Heart right ventricle (tissue), 16 donors: Measurements from ENCODE around the gene GAK. TPM values are rescaled to one million over a fixed set of nuclear protein-coding genes. Genes with fewer than 3 reads are reported as not detected.

ENCODE experiments used
- ATAC-seq, 8 donors: fragments of 200-7000 bp; cut with Tn5 transposase; one replicate each; pipeline ENCODE4 v1.9.1; 2020; ENCODE audit warnings: mild to moderate bottlenecking in 8 of 8, moderate library complexity in 8 of 8, moderate number of reproducible peaks in 1 of 8
- DNase-seq, 2 donors: peaks; one replicate each; pipeline ENCODE4 v3.0.0-alpha.2; 2020
- H3K27ac ChIP-seq, 10 donors: fragments of 200-600 bp; sonication (generic) in 2 of 10; one replicate each; pipeline versions ENCODE4 v1.5.0 to v1.8.0; 2020 to 2022; ENCODE audit warnings: mild to moderate bottlenecking in 3 of 10
- H3K27me3 ChIP-seq, 7 donors: fragments of 200-600 bp; one replicate each; pipeline ENCODE4 v1.8.0; 2021 to 2022; ENCODE audit warnings: mild to moderate bottlenecking in 2 of 7
- H3K36me3 ChIP-seq, 9 donors: fragments of 200-600 bp; sonication (generic) in 1 of 9; one replicate each; pipeline versions ENCODE4 v1.5.0 to v1.8.0; 2020 to 2022; ENCODE audit warnings: mild to moderate bottlenecking in 2 of 9
- H3K4me1 ChIP-seq, 9 donors: fragments of 200-600 bp; sonication (generic) in 1 of 9; one replicate each; pipeline versions ENCODE4 v1.5.0 to v1.8.0; 2020 to 2022; ENCODE audit warnings: mild to moderate bottlenecking in 4 of 9
- H3K4me3 ChIP-seq, 10 donors: fragments of 200-600 bp; sonication (generic) in 2 of 10; one replicate each; pipeline versions ENCODE4 v1.5.0 to v1.8.0; 2020 to 2022; ENCODE audit warnings: mild to moderate bottlenecking in 7 of 10, moderate library complexity in 2 of 10
- H3K9me3 ChIP-seq, 11 donors: fragments of 200-600 bp in 10 of 11; sonication (generic) in 2 of 11; one replicate each; pipeline versions ENCODE4 v1.5.0 to v1.8.0; 2013 to 2022; ENCODE audit warnings: mild to moderate bottlenecking in 2 of 11, control low read depth in 1 of 11, moderate library complexity in 1 of 11
- WGBS, 2 donors: extraction: QIAGEN DNeasy Blood & Tissue Kit; methylation state at CpG; one replicate each; pipeline ENCODE4 v1.1.7; 2013; ENCODE audit warnings: inconsistent platforms in 1 of 2; 5-methylcytosine and 5-hydroxymethylcytosine counted together
- intact Hi-C, 10 donors: fragments of 100-400 bp; cut with DNase I; formaldehyde crosslinking; loops; one replicate each; pipeline versions ENCODE4 v1.11.1 to v1.14.2; 2022
- polyA plus RNA-seq, 2 donors: library from polyadenylated mRNA; stranded (reverse); fragments of 200-250 nt; gene quantifications; one replicate each; pipeline ENCODE4 v1.2.3, GENCODE V29; 2013
- total RNA-seq, 10 donors: library from RNA; stranded (reverse); fragmentation: NEBNext Ultra II Directional in 3 of 10; extraction: Animal tissue kit (Norgen Biotek cat#: 25700) in 3 of 10; gene quantifications; one replicate each; pipeline versions ENCODE4 v1.2.1 to v1.2.4, GENCODE V29; 2021 to 2023
- TF ChIP-seq, protein P1 (sequence below), 9 donors: fragments of 200-600 bp; sonication (generic) in 2 of 9; IDR thresholded peaks; one replicate each; pipeline versions ENCODE4 v1.5.0 to v1.8.0; 2021 to 2022; ENCODE audit warnings: antibody characterized with exemption in 9 of 9, mild to moderate bottlenecking in 5 of 9, moderate library complexity in 1 of 9
- donor health status: Arrhythmogenic right ventricular cardiomyopathy.
- donor health status: ischemic (EF 13 %, LVEDD 7.1; RV severe dilation, severe dysfunction).
- donor health status: healthy with polysubstance abuse.
- donor health status: DM: no; HTN: yes; CAD: no.
- donor health status: DM: no; HTN: no; CAD: no.
- donor health status: ischemic (EF 25% LVEDD 6.9; RV normal size, moderate dysfunction).
- donor health status: ischemic (EF 25% LVEDD 5.7; RV mildly dilated, moderate dysfunction).
- donor health status: healthy.
- donor health status: DM: yes; HTN: yes; CAD: no.
- donor health status: Ischemic cardiomyopathy.
- donor health status: ischemic (EF 35%, LVEDD 5.7; RV mildly dilated, moderate dysfunction).
- donor health status: nonischemic (EF 11% LVEDD 7.7; RV severe dilation, severe dysfunction).
- donor health status: DM: yes; HTN: yes; CAD: no.
- donor health status: PGD.
- donor health status: ischemic (EF 29% LVEDD 5.4; RV normal size, mild dysfunction).
- donor health status: nonischemic (EF 23%, LVEDD 6.1; RV moderate dilation, normal function).

Gene GAK
- total and polyA plus RNA-seq, 12 donors, result 21.0 to 105 (median 29.2) TPM

- Histone ChIP-seq H3K4me1 (peaks cover 0 to 12% (median 0%) of the 10 kb centered on the region in 9 donors), H3K36me3 (peaks cover 0 to 59% (median 17%) of the 10 kb centered on the region in 9 donors), H3K27ac (no peak overlapping the region), H3K4me3 (no peak overlapping the region), H3K27me3 (peaks cover 0 to 10% (median 0%) of the 10 kb centered on the region in 7 donors), H3K9me3 (no peaks in the 10 kb centered on the region)
- WGBS, 2 donors, result 94% methylated on average over 26 of the region's 26 CpGs
- DNase-seq (peak in 1 of 2 donors; percentile 12), ATAC-seq (no peak)
- intact Hi-C loops, result no loop called here
- TF ChIP-seq, protein P1, sequence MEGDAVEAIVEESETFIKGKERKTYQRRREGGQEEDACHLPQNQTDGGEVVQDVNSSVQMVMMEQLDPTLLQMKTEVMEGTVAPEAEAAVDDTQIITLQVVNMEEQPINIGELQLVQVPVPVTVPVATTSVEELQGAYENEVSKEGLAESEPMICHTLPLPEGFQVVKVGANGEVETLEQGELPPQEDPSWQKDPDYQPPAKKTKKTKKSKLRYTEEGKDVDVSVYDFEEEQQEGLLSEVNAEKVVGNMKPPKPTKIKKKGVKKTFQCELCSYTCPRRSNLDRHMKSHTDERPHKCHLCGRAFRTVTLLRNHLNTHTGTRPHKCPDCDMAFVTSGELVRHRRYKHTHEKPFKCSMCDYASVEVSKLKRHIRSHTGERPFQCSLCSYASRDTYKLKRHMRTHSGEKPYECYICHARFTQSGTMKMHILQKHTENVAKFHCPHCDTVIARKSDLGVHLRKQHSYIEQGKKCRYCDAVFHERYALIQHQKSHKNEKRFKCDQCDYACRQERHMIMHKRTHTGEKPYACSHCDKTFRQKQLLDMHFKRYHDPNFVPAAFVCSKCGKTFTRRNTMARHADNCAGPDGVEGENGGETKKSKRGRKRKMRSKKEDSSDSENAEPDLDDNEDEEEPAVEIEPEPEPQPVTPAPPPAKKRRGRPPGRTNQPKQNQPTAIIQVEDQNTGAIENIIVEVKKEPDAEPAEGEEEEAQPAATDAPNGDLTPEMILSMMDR (IDR thresholded peaks at IDR 0.05), result no peak
These were observed 33.1 kb upstream of the GAK start for GRCh38 chr4:965048-965765.

DNA sequence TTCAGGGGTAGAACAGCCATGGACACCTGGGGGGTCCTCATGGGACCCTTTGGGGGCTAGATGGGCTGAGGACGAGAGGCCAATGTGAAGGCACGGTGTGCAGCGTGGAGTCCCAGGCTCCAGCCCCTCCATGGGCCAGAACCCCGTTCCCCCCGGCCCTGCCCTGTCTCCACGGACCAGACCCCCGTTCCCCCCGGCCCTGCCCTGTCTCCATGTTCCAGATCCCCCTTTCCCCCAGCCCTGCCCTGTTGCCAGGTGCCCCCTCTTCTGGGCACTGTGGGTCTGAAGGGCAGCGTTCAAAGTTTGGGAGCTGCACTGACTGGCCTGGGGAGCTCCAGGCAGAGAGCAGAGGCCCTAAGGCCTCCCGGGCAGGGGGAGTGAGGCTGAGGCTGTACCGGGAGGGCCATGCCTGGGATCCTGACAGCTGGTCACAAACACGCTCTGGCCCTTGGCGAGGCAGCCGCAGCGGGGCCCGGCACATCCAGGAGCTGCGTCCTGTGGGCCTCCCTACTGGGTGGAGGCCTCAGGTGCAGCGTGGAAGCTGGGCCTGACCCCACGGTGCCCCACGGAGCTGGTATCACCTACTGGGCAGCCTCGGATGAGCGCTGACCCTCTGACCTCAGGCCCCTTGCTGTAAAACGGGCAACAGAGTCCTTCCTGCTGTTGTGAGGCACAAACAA lies 32.4 kb upstream of the GAK start:
- Histone ChIP-seq H3K27ac (no peak overlapping the region), H3K27me3 (peaks cover 0 to 10% (median 0%) of the 10 kb centered on the region in 7 donors), H3K4me3 (no peak overlapping the region), H3K4me1 (peaks cover 0 to 12% (median 0%) of the 10 kb centered on the region in 9 donors), H3K36me3 (peaks cover 0 to 66% (median 17%) of the 10 kb centered on the region in 9 donors), H3K9me3 (no peaks in the 10 kb centered on the region)
- TF ChIP-seq, protein P1 (IDR thresholded peaks at IDR 0.05), result no peak
- peak in 1 of 2 donors; percentile 11 for DNase-seq
- no peak for ATAC-seq
- intact Hi-C loops, result no loop called here
- WGBS, 2 donors, result 93 to 94% methylated on average over 23 of the region's 23 CpGs

- peak in 1 of 2 donors; percentile 13 for DNase-seq
- ATAC-seq, result no peak
- Histone ChIP-seq H3K27ac (no peak overlapping the region), H3K9me3 (no peaks in the 10 kb centered on the region), H3K27me3 (peaks cover 0 to 5% (median 0%) of the 10 kb centered on the region in 7 donors), H3K4me1 (peaks cover 0 to 9% (median 0%) of the 10 kb centered on the region in 9 donors), H3K36me3 (peaks cover 0 to 76% (median 17%) of the 10 kb centered on the region in 9 donors), H3K4me3 (no peak overlapping the region)
- intact Hi-C loops, result no loop called here
- 96% methylated on average over 38 to 39 of the region's 39 CpGs for WGBS, 2 donors
- TF ChIP-seq, protein P1 (IDR thresholded peaks at IDR 0.05), result no peak
These were observed 31.4 kb upstream of the GAK start for GRCh38 chr4:963276-964225.
